HS-27A (cell line): ENCODE data around the gene RMI2.
A peak's percentile ranks its signal among the peaks of the same experiment; 100 is the strongest.
"Not testable (repeated sequence)": the region's sequence is repeated elsewhere in the genome, so short reads cannot be mapped to it uniquely, and the experiment has no call there.

Experiments used
- DNase-seq: peaks from one replicate; pipeline ENCODE4 v3.0.0-alpha.2; 2012; ENCODE audit warnings: low read depth, missing footprints

Gene RMI2

GRCh38 chr16:11354733-11355574 is 9.7 kb downstream of the RMI2 start:
- DNase-seq = no peak

- no peak for DNase-seq
Observed at GRCh38 chr16:11355862-11356261, 10.6 kb downstream of the RMI2 start.

- DNase-seq = no peak
Observed at GRCh38 chr16:11356573-11357331, 11.5 kb downstream of the RMI2 start.

GRCh38 chr16:11358531-11358930 is 13.3 kb downstream of the RMI2 start:
- DNase-seq = no peak

GRCh38 chr16:11359370-11359769 is 14.1 kb downstream of the RMI2 start:
- peak; percentile 19 for DNase-seq

- DNase-seq = no peak
Observed at GRCh38 chr16:11360641-11361373, 15.5 kb downstream of the RMI2 start.

GRCh38 chr16:11361701-11362451 is 16.6 kb downstream of the RMI2 start:
- no peak for DNase-seq

GRCh38 chr16:11363927-11364258 is 18.6 kb downstream of the RMI2 start:
- DNase-seq = no peak

GRCh38 chr16:11367483-11367906 is 22.2 kb downstream of the RMI2 start:
- DNase-seq = no peak

GRCh38 chr16:11370084-11370931 is 25.0 kb downstream of the RMI2 start:
- DNase-seq = no peak

DNA sequence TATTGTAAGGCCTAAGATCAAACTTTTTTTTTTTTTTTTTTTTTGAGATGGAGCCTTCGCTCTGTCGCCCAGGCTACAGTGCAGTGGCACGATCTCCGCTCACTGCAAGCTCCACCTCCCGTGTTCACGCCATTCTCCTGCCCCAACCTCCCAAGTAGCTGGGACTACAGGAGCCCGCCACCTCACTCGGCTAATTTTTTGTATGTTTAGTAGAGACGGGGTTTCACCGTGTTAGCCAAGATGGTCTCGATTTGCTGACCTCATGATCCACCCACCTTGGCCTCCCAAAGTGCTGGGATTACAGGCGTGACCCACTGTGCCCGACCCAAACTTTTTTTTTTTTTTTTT is 25.6 kb downstream of the RMI2 start:
- DNase-seq = not testable (repeated sequence)

- DNase-seq = no peak
Observed at GRCh38 chr16:11372073-11372828, 27.0 kb downstream of the RMI2 start.

DNA sequence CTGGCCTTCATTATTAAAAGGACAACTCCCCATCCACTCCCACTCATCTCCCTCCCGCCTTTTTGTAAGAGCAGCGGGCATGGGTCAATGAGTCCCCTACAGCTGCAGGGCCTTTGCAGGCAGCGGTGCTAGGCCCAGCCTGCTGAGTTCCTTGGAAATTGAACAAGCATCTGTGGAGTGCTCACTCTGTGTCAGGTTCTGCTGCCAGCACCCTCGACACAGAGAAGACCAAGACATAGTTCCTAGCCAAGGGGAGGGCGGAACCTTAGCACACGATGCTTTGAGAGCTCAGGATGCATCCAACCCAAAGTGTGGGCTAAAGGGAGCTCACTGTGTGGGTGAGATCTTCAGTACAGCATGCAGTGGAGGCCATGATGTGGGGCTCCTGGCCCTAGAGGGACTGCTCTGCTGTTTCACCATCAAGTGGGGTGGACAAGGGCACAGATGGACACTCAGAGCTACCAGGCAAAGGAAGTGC is 27.6 kb downstream of the RMI2 start:
- DNase-seq = no peak

GRCh38 chr16:11374255-11374654 is 29.0 kb downstream of the RMI2 start:
- no peak for DNase-seq

DNA sequence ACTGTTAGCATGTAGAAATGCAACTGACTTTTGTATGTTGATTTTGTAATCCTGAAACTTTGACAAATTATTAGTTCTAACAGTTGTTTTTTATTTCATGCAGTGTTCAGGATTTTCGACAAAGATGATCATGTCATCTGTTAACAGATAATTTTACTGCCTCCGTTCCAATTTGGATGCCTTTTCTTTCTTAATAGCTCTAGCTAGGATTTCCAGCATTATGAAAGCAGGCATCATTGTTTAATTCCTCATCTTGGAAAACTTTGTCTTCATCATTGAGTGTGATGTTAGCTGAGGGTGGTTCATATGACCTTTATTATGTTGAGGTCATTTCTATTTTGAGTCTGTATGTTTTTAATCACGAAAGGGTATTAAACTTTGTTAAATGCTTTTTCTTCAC is 31.9 kb downstream of the RMI2 start:
- DNase-seq = no peak

DNA sequence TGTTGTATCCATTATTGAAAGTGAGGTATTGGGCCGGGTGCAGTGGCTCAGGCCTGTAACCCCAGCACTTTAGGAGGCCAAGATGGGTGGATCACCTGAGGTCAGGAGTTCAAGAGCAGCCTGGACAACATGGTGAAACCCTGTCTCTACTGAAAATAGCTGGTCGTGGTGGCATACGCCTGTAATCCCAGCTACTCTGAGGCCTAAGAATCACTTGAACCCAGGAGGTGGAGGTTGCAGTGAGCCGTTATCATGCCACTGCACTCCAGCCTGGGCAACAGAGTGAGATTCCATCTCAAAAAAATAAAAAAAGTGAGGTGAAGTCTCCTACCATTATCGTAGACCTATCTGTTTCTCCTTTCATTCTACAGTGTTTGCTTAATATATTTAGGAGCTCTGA is 33.7 kb downstream of the RMI2 start:
- not testable (repeated sequence) for DNase-seq

- no peak for DNase-seq
Observed at GRCh38 chr16:11379420-11379819, 34.2 kb downstream of the RMI2 start.

DNA sequence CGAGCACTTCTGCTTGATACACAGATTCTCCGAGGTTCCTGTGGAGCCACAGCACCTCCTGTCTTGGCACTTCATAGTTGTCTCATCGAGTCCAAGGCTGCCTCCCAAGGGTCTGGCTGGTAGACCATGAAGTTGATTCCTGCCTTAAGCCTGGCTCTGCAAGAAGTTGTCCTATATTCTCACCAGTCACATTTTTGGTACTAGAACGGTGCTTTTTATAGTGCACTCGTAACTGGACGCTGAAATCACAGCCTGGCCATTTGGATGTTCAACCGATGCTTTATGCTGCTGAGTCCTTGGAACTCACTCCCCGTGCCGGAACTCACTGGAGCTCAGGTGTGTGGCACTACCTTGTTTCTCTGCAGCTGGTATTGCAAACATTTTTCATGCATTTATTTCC is 35.6 kb downstream of the RMI2 start:
- no peak for DNase-seq

DNA sequence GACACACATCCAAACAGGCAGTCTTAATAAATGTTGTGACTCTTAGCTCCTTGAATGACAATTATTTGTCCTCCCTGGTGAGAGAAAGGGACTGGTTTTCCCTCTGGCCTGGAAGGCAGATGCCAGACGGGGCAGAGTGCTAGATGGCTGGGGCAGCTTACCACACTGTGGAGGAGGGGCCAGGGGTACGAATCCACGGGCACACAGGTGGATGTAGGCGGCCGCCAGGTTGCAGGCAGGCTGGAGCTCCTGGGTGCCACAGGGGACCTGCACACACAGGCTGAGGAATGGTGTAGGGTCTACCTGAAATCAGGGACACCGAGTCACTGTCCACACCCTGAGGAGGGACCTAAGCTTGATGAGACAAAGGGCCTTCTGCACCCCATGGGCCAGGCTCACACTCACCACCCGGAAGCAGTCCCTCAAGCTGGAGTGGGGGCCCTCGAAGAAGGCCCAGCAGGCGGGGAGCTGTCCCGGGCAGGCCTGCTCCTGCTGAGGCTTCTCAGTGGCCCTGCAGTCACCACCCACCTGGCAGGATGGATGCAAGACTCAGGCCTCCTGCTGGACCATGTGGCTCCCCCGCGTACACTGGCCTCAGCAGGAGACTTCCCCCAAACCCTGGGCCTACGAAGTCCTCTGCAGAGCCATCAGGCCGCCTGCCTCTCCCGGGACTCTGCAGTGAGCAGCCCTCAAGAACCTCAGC is 38.4 kb downstream of the RMI2 start:
- no peak for DNase-seq
